HCT116 (cell line): Measurements from ENCODE around the gene SCUBE2. TPM values are rescaled to one million over a fixed set of nuclear protein-coding genes. Genes with fewer than 3 reads are reported as not detected.

Source experiments
- ATAC-seq: fragments of 200-7000 bp; cut with Tn5 transposase; 2 replicates; pipeline ENCODE4 v1.9.1; 2020; ENCODE audit warnings: mild to moderate bottlenecking, moderate library complexity
- BruUV-seq: library from RNA; stranded (reverse); fragments of 400-500 nt; replicated peaks from 2 replicates; lab custom pipeline; 2021; lab: Mats Ljungman, UMichigan
- CTCF ChIA-PET: fragments of 300-600 bp; sonication (Branson Sonifier 250); formaldehyde crosslinking; loops from one replicate; lab custom pipeline; 2021; ENCODE audit warnings: antibody characterized with exemption; lab: Charles Lee
- POLR2A ChIA-PET: fragments of 300-600, 350-600 bp; sonication (Branson Sonifier 250); formaldehyde crosslinking; loops from one replicate; lab custom pipeline; 2021; ENCODE audit warnings: antibody characterized with exemption; lab: Charles Lee
- RAD21 ChIA-PET, 2 experiments: fragments of 300-600 bp; sonication (Branson Sonifier 250); formaldehyde crosslinking; loops; one replicate each; lab custom pipeline; 2023; ENCODE audit warnings: low total read pairs in 2 of 2; ENCODE audit not compliant: uncharacterized antibody in 2 of 2, unreplicated experiment in 2 of 2, low non-redundant PET in 1 of 2; lab: Charles Lee
- DNase-seq: peaks from one replicate; pipeline ENCODE4 v3.0.0-alpha.2; 2010; ENCODE audit warnings: low read depth, low spot score
- H2AFZ ChIP-seq: fragments of 200-600 bp; shearing (Covaris generic), sonication (generic); 2 replicates; pipeline ENCODE4 v1.6.1; 2017; ENCODE audit warnings: low read depth, mixed run types, mixed read lengths, antibody characterized with exemption, low read length; ENCODE audit not compliant: poor library complexity, severe bottlenecking
- H3K27ac ChIP-seq: 2 replicates; pipeline ENCODE4 v1.5.1; 2012; ENCODE audit warnings: low read depth, low read length
- H3K27me3 ChIP-seq: fragments of 200-600 bp; sonication (generic); 2 replicates; pipeline ENCODE4 v1.6.1; 2016; ENCODE audit warnings: mixed run types, low read length, mixed read lengths; ENCODE audit not compliant: insufficient read depth
- H3K36me3 ChIP-seq, 2 experiments: fragments of 200-500 bp in 1 of 2; fragments of 200-600 bp in 1 of 2; sonication (Bioruptor generic) in 1 of 2; sonication (generic) in 1 of 2; 2 replicates each; pipeline versions ENCODE4 v1.5.1 to v1.6.1; 2014 to 2016; ENCODE audit warnings: low read length in 2 of 2, inconsistent platforms in 1 of 2, mixed read lengths in 1 of 2, mixed run types in 1 of 2; ENCODE audit not compliant: insufficient read depth in 2 of 2, control insufficient read depth in 1 of 2
- H3K4me1 ChIP-seq, 2 experiments: fragments of 200-600 bp in 1 of 2; sonication (generic) in 1 of 2; 2 replicates each; pipeline versions ENCODE4 v1.5.1 to v1.6.1; 2012 to 2017; ENCODE audit warnings: low read length in 2 of 2, inconsistent platforms in 1 of 2, mild to moderate bottlenecking in 1 of 2, mixed read lengths in 1 of 2, mixed run types in 1 of 2, moderate library complexity in 1 of 2; ENCODE audit not compliant: insufficient read depth in 2 of 2, control insufficient read depth in 1 of 2
- H3K4me2 ChIP-seq: fragments of 200-600 bp; sonication (generic); 2 replicates; pipeline ENCODE4 v1.6.1; 2017; ENCODE audit warnings: mixed run types, low read length, mixed read lengths
- H3K4me3 ChIP-seq, 2 experiments: fragments of 200-600 bp in 1 of 2; sonication (generic) in 1 of 2; replicated peaks in 1 of 2; 2 replicates each; pipeline ENCODE4 v1.5.1; 2011 to 2016; ENCODE audit warnings: low read length in 2 of 2, control low read depth in 1 of 2, low read depth in 1 of 2, mild to moderate bottlenecking in 1 of 2, mixed read lengths in 1 of 2, mixed run types in 1 of 2
- H3K79me2 ChIP-seq: fragments of 200-600 bp; sonication (generic); 2 replicates; pipeline ENCODE4 v1.6.1; 2017; ENCODE audit warnings: mild to moderate bottlenecking, mixed run types, low read length, moderate library complexity, mixed read lengths; ENCODE audit not compliant: insufficient read depth
- H3K9ac ChIP-seq: fragments of 200-600 bp; sonication (generic); 2 replicates; pipeline ENCODE4 v1.6.1; 2016; ENCODE audit warnings: low read length, mixed read lengths
- H3K9me2 ChIP-seq: fragments of 200-600 bp; sonication (generic), shearing (Covaris generic); 2 replicates; pipeline ENCODE4 v1.6.1; 2017; ENCODE audit warnings: mixed run types, mild to moderate bottlenecking, moderate library complexity; ENCODE audit not compliant: insufficient read depth
- H3K9me3 ChIP-seq, 2 experiments: fragments of 200-500 bp in 1 of 2; fragments of 200-600 bp in 1 of 2; sonication (Bioruptor generic) in 1 of 2; sonication (generic) in 1 of 2; 2 replicates each; pipeline ENCODE4 v1.6.1; 2014 to 2017; ENCODE audit warnings: low read length in 2 of 2, mixed read lengths in 2 of 2, inconsistent platforms in 1 of 2, low read depth in 1 of 2, mild to moderate bottlenecking in 1 of 2, mixed run types in 1 of 2, moderate library complexity in 1 of 2; ENCODE audit not compliant: control insufficient read depth in 1 of 2, insufficient read depth in 1 of 2
- H4K20me1 ChIP-seq: fragments of 200-600 bp; sonication (generic), shearing (Covaris generic); 2 replicates; pipeline ENCODE4 v1.6.1; 2017; ENCODE audit warnings: mixed run types, mild to moderate bottlenecking, moderate library complexity; ENCODE audit not compliant: insufficient read depth
- ATF3 ChIP-seq: IDR thresholded peaks from 2 replicates; pipeline ENCODE4 v1.6.1; 2012
- CBX3 ChIP-seq: IDR thresholded peaks from 2 replicates; pipeline ENCODE4 v1.6.1; 2012; ENCODE audit warnings: low read depth
- EGR1 ChIP-seq: IDR thresholded peaks from 2 replicates; pipeline ENCODE4 v1.6.1; 2012; ENCODE audit warnings: low read depth
- ELF1 ChIP-seq: IDR thresholded peaks from 2 replicates; pipeline ENCODE4 v1.6.1; 2012; ENCODE audit warnings: low read depth, borderline replicate concordance
- EZH2phosphoT487 ChIP-seq: fragments of 200-600 bp; IDR thresholded peaks from 2 replicates; pipeline ENCODE4 v1.6.1; 2018; ENCODE audit warnings: antibody characterized with exemption, borderline replicate concordance
- FOSL1 ChIP-seq: IDR thresholded peaks from 2 replicates; pipeline ENCODE4 v1.6.1; 2012; ENCODE audit warnings: low read depth
- MAX ChIP-seq: IDR thresholded peaks from 2 replicates; pipeline ENCODE4 v1.6.1; 2012
- RAD21 ChIP-seq: IDR thresholded peaks from 2 replicates; pipeline ENCODE4 v1.6.1; 2012; ENCODE audit warnings: low read depth, mild to moderate bottlenecking
- SIN3A ChIP-seq: IDR thresholded peaks from 2 replicates; pipeline ENCODE4 v1.6.1; 2012; ENCODE audit warnings: low read depth
- SP1 ChIP-seq: IDR thresholded peaks from 2 replicates; pipeline ENCODE4 v1.6.1; 2012; ENCODE audit warnings: low read depth
- SRF ChIP-seq: IDR thresholded peaks from 2 replicates; pipeline ENCODE4 v1.6.1; 2012; ENCODE audit warnings: low read depth
- TCF7L2 ChIP-seq: IDR thresholded peaks from 2 replicates; pipeline ENCODE4 v1.7.0; 2011; ENCODE audit warnings: borderline replicate concordance, inconsistent platforms; ENCODE audit not compliant: insufficient read depth, insufficient read length; ENCODE audit errors: extremely low read depth
- ZFX ChIP-seq: fragments of 450-650 bp; IDR thresholded peaks from 2 replicates; pipeline ENCODE4 v1.6.1; 2017
- intact Hi-C: fragments of 100-400 bp; cut with micrococcal nuclease; formaldehyde crosslinking; loops from 2 replicates; pipeline ENCODE4 v1.10.0; 2022
- total RNA-seq: library from RNA; stranded (reverse); gene quantifications from one replicate; pipeline ENCODE4 v1.2.1, GENCODE V29; 2021; ENCODE audit not compliant: unreplicated experiment
- TF ChIP-seq, protein P1 (sequence below): IDR thresholded peaks from 2 replicates; pipeline ENCODE4 v1.6.1; 2011; ENCODE audit warnings: mild to moderate bottlenecking, low read length, moderate library complexity; ENCODE audit not compliant: insufficient replicate concordance; ENCODE audit errors: extremely low read depth
- TF ChIP-seq, protein P2 (sequence below): IDR thresholded peaks from 2 replicates; pipeline ENCODE4 v1.6.1; 2012; ENCODE audit warnings: low read depth

Gene SCUBE2
- total RNA-seq, 1 experiment from 2014 or later, result 1.3 TPM

DNA sequence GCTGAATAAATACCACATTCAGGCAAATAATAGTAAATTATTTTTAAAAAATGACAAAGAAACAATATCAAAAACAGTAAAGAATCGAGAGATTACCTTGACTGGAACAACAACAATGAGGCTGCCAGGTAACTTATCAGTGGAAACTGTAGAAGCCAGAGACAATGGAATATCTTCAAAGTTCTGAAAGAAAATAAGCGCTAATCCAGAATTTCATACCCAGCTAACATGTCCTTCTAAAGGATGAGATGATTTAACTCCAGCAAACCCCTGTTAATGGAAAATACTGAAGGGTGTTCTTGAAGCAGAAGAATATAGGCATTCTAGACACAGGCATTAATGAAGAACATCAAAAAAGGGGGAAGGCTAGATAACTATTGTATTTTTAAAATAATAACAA is 20.7 kb upstream of the SCUBE2 start:
- H3K9me3 ChIP-seq, result peaks cover 3 to 13% of the 10 kb centered on the region in 2 experiments; a peak in 3 of 4 replicates
- no peak overlapping the region for H3K27ac ChIP-seq
- BruUV-seq, result no TSS peak
- no peak for DNase-seq
- no peaks in the 10 kb centered on the region for H3K36me3 ChIP-seq
- H3K9me2 ChIP-seq, result no peaks in the 10 kb centered on the region
- H3K4me3 ChIP-seq, result no peak overlapping the region
- H4K20me1 ChIP-seq, result no peaks in the 10 kb centered on the region
- H2AFZ ChIP-seq, result no peak overlapping the region
- H3K4me1 ChIP-seq, result no peaks in the 10 kb centered on the region
- no peak overlapping the region for H3K4me2 ChIP-seq
- no peaks in the 10 kb centered on the region for H3K27me3 ChIP-seq
- no peaks in the 10 kb centered on the region for H3K79me2 ChIP-seq
- H3K9ac ChIP-seq, result no peak overlapping the region
- no peak for ATAC-seq
- POLR2A ChIA-PET, result no interaction called here
- TF ChIP-seq, protein P1, sequence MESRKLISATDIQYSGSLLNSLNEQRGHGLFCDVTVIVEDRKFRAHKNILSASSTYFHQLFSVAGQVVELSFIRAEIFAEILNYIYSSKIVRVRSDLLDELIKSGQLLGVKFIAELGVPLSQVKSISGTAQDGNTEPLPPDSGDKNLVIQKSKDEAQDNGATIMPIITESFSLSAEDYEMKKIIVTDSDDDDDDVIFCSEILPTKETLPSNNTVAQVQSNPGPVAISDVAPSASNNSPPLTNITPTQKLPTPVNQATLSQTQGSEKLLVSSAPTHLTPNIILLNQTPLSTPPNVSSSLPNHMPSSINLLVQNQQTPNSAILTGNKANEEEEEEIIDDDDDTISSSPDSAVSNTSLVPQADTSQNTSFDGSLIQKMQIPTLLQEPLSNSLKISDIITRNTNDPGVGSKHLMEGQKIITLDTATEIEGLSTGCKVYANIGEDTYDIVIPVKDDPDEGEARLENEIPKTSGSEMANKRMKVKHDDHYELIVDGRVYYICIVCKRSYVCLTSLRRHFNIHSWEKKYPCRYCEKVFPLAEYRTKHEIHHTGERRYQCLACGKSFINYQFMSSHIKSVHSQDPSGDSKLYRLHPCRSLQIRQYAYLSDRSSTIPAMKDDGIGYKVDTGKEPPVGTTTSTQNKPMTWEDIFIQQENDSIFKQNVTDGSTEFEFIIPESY, result no peak
- TF ChIP-seq RAD21, result no peak
- no peak for TF ChIP-seq SRF
- TF ChIP-seq CBX3, result no peak
- TF ChIP-seq SIN3A, result no peak
- TF ChIP-seq EZH2phosphoT487, result no peak
- no peak for TF ChIP-seq EGR1
- TF ChIP-seq FOSL1, result no peak
- TF ChIP-seq TCF7L2, result no peak
- TF ChIP-seq ELF1, result no peak
- TF ChIP-seq SP1, result no peak
- TF ChIP-seq MAX, result no peak
- no peak for TF ChIP-seq ZFX
- TF ChIP-seq, protein P2, sequence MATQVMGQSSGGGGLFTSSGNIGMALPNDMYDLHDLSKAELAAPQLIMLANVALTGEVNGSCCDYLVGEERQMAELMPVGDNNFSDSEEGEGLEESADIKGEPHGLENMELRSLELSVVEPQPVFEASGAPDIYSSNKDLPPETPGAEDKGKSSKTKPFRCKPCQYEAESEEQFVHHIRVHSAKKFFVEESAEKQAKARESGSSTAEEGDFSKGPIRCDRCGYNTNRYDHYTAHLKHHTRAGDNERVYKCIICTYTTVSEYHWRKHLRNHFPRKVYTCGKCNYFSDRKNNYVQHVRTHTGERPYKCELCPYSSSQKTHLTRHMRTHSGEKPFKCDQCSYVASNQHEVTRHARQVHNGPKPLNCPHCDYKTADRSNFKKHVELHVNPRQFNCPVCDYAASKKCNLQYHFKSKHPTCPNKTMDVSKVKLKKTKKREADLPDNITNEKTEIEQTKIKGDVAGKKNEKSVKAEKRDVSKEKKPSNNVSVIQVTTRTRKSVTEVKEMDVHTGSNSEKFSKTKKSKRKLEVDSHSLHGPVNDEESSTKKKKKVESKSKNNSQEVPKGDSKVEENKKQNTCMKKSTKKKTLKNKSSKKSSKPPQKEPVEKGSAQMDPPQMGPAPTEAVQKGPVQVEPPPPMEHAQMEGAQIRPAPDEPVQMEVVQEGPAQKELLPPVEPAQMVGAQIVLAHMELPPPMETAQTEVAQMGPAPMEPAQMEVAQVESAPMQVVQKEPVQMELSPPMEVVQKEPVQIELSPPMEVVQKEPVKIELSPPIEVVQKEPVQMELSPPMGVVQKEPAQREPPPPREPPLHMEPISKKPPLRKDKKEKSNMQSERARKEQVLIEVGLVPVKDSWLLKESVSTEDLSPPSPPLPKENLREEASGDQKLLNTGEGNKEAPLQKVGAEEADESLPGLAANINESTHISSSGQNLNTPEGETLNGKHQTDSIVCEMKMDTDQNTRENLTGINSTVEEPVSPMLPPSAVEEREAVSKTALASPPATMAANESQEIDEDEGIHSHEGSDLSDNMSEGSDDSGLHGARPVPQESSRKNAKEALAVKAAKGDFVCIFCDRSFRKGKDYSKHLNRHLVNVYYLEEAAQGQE, result no peak
- TF ChIP-seq ATF3, result no peak
- TF ChIP-seq, all 23 proteins: peak for 0
- CTCF ChIA-PET, result interaction anchor here (2.0 kb wide), 1 partner anchor 26 kb away, joined by 6 read pairs; no protein-coding TSS in a partner anchor
- intact Hi-C loops, result no loop called here
- RAD21 ChIA-PET, result no interaction called here
